Left lung (tissue), 10 donors: Measurements from ENCODE around the gene COL9A2. TPM values are rescaled to one million over a fixed set of nuclear protein-coding genes. Genes with fewer than 3 reads are reported as not detected.

Experiments
- ATAC-seq: fragments of 200-7000 bp; cut with Tn5 transposase; one replicate; pipeline ENCODE4 v1.9.1; 2020; ENCODE audit warnings: moderate library complexity
- DNase-seq, 4 donors: peaks; one replicate each; pipeline ENCODE4 v3.0.0-alpha.2; 2013 to 2020
- H3K27ac ChIP-seq, 2 donors: fragments of 200-600 bp; sonication (generic) in 1 of 2; one replicate each; pipeline versions ENCODE4 v1.5.0 to v1.8.0; 2020 to 2021
- H3K27me3 ChIP-seq, 2 donors: fragments of 200-600 bp; sonication (generic) in 1 of 2; one replicate each; pipeline versions ENCODE4 v1.5.0 to v1.8.0; 2020 to 2021
- H3K36me3 ChIP-seq, 2 donors: fragments of 200-600 bp; sonication (generic) in 1 of 2; one replicate each; pipeline versions ENCODE4 v1.5.0 to v1.8.0; 2020 to 2021
- H3K4me1 ChIP-seq, 2 donors: fragments of 200-600 bp; one replicate each; pipeline ENCODE4 v1.8.0; 2021
- H3K4me3 ChIP-seq, 2 donors: fragments of 200-600 bp; sonication (generic) in 1 of 2; one replicate each; pipeline versions ENCODE4 v1.5.0 to v1.8.0; 2020 to 2021; ENCODE audit warnings: mild to moderate bottlenecking in 1 of 2
- H3K9me3 ChIP-seq, 2 donors: fragments of 200-600 bp; sonication (generic) in 1 of 2; one replicate each; pipeline versions ENCODE4 v1.5.0 to v1.8.0; 2020 to 2021
- CTCF ChIP-seq, 2 donors: fragments of 200-600 bp; sonication (generic) in 1 of 2; IDR thresholded peaks; one replicate each; pipeline versions ENCODE4 v1.5.0 to v1.8.0; 2021; ENCODE audit warnings: antibody characterized with exemption in 2 of 2
- intact Hi-C, 2 donors: fragments of 100-400 bp; cut with DNase I; formaldehyde crosslinking; loops; one replicate each; pipeline versions ENCODE4 v1.11.2 to v1.14.2; 2022
- polyA plus RNA-seq, 6 donors: library from polyadenylated mRNA; unstranded; fragments of 120-200 nt; gene quantifications; one replicate each; pipeline ENCODE4 v1.2.1, GENCODE V29; 2013; ENCODE audit not compliant: insufficient read length in 6 of 6
- total RNA-seq, 2 donors: library from RNA; stranded (reverse); fragmentation: NEBNext Ultra II Directional; extraction: Animal tissue kit (Norgen Biotek cat#: 25700); gene quantifications; one replicate each; pipeline ENCODE4 v1.2.1, GENCODE V29; 2021
- donor health status: DM: no; HTN: yes; CAD: no.
- donor health status: DM: no; HTN: no; CAD: no.

The COL9A2 gene
- total and polyA plus RNA-seq, 8 donors, result 1.1 to 29.7 (median 19.9) TPM

GRCh38 chr1:40301066-40301465, 16.0 kb downstream of the COL9A2 start:
- intact Hi-C loops, result no loop called here
- Histone ChIP-seq H3K9me3 (no peaks in the 10 kb centered on the region), H3K36me3 (no peaks in the 10 kb centered on the region), H3K4me1 (no peaks in the 10 kb centered on the region), H3K4me3 (no peak overlapping the region), H3K27me3 (peaks cover 0 to 12% of the 10 kb centered on the region in 2 donors), H3K27ac (no peak overlapping the region)
- no peak for DNase-seq
- no peak for ATAC-seq
- no peak for TF ChIP-seq CTCF (IDR thresholded peaks at IDR 0.05)

GRCh38 chr1:40300651-40301050, 16.4 kb downstream of the COL9A2 start:
- H3K36me3 ChIP-seq, result no peaks in the 10 kb centered on the region
- H3K9me3 ChIP-seq, result no peaks in the 10 kb centered on the region
- H3K4me3 ChIP-seq, result no peak overlapping the region
- H3K4me1 ChIP-seq, result no peaks in the 10 kb centered on the region
- no peak for TF ChIP-seq CTCF (IDR thresholded peaks at IDR 0.05)
- no peak for DNase-seq
- no peak for ATAC-seq
- peaks cover 0 to 12% of the 10 kb centered on the region in 2 donors for H3K27me3 ChIP-seq
- intact Hi-C loops, result no loop called here
- H3K27ac ChIP-seq, result no peak overlapping the region

- ATAC-seq, result no peak
- intact Hi-C loops, result no loop called here
Measured at GRCh38 chr1:40300249-40300567, 16.9 kb downstream of the COL9A2 start.

GRCh38 chr1:40299366-40300248, 17.5 kb downstream of the COL9A2 start:
- H3K27ac ChIP-seq, result no peak overlapping the region
- no peak for DNase-seq
- ATAC-seq, result peak; percentile 46
- H3K9me3 ChIP-seq, result no peaks in the 10 kb centered on the region
- no peak for TF ChIP-seq CTCF (IDR thresholded peaks at IDR 0.05)
- no peak overlapping the region for H3K4me3 ChIP-seq
- peaks cover 0 to 2% of the 10 kb centered on the region in 2 donors for H3K36me3 ChIP-seq
- H3K4me1 ChIP-seq, result no peaks in the 10 kb centered on the region
- intact Hi-C loops, result no loop called here
- peaks cover 0 to 12% of the 10 kb centered on the region in 2 donors for H3K27me3 ChIP-seq

More at GRCh38 chr1:40300249-40300567, 16.9 kb downstream of the COL9A2 start:
- H3K27ac ChIP-seq, result no peak overlapping the region
- H3K9me3 ChIP-seq, result no peaks in the 10 kb centered on the region
- H3K4me1 ChIP-seq, result no peaks in the 10 kb centered on the region
- H3K36me3 ChIP-seq, result no peaks in the 10 kb centered on the region
- H3K27me3 ChIP-seq, result peaks cover 0 to 12% of the 10 kb centered on the region in 2 donors
- H3K4me3 ChIP-seq, result no peak overlapping the region
- no peak for DNase-seq
- no peak for TF ChIP-seq CTCF (IDR thresholded peaks at IDR 0.05)

- Histone ChIP-seq H3K36me3 (peaks cover 0 to 85% of the 10 kb centered on the region in 2 donors), H3K27me3 (no peaks in the 10 kb centered on the region), H3K4me1 (no peaks in the 10 kb centered on the region), H3K4me3 (no peak overlapping the region), H3K27ac (no peak overlapping the region), H3K9me3 (no peaks in the 10 kb centered on the region)
- no peak for TF ChIP-seq CTCF (IDR thresholded peaks at IDR 0.05)
- no peak for ATAC-seq
- intact Hi-C loops, result no loop called here
- no peak for DNase-seq
Measured at GRCh38 chr1:40291293-40291692, 25.8 kb downstream of the COL9A2 start.
